Lower lobe of right lung (tissue), 2 donors: Measurements from ENCODE around the gene CDC16. TPM values are rescaled to one million over a fixed set of nuclear protein-coding genes. Genes with fewer than 3 reads are reported as not detected.

Experiments
- ATAC-seq, 2 donors: fragments of 200-7000 bp; cut with Tn5 transposase; one replicate each; pipeline ENCODE4 v1.9.1; 2020 to 2022; ENCODE audit warnings: mild to moderate bottlenecking in 2 of 2, moderate library complexity in 2 of 2
- DNase-seq: peaks from one replicate; pipeline ENCODE4 v3.0.0-alpha.2; 2020
- H3K27ac ChIP-seq: fragments of 200-600 bp; one replicate; pipeline ENCODE4 v1.8.0; 2022
- H3K27me3 ChIP-seq: fragments of 200-600 bp; one replicate; pipeline ENCODE4 v1.8.0; 2022; ENCODE audit warnings: low read depth
- H3K36me3 ChIP-seq: fragments of 200-600 bp; one replicate; pipeline ENCODE4 v1.8.0; 2022; ENCODE audit warnings: mild to moderate bottlenecking
- H3K4me1 ChIP-seq: fragments of 200-600 bp; one replicate; pipeline ENCODE4 v1.8.0; 2022
- H3K4me3 ChIP-seq: fragments of 200-600 bp; one replicate; pipeline ENCODE4 v1.8.0; 2022; ENCODE audit warnings: mild to moderate bottlenecking
- H3K9me3 ChIP-seq: fragments of 200-600 bp; one replicate; pipeline ENCODE4 v1.8.0; 2022
- CTCF ChIP-seq: fragments of 200-600 bp; IDR thresholded peaks from one replicate; pipeline ENCODE4 v1.8.0; 2022; ENCODE audit warnings: antibody characterized with exemption, mild to moderate bottlenecking
- intact Hi-C: fragments of 100-400 bp; cut with DNase I; formaldehyde crosslinking; loops from one replicate; pipeline ENCODE4 v1.11.0; 2022
- total RNA-seq: library from RNA; stranded (reverse); fragmentation: NEBNext Ultra II Directional; extraction: Animal tissue kit (Norgen Biotek cat#: 25700); gene quantifications from one replicate; pipeline ENCODE4 v1.2.1, GENCODE V29; 2021
- donor health status: DM: no; HTN: yes; CAD: no; lungs with severe emphysema.

CDC16 gene
- total RNA-seq, 1 donor from 2014 or later = 66.5 TPM

- no peaks in the 10 kb centered on the region for H3K27me3 ChIP-seq
- ATAC-seq (no peak), DNase-seq (no peak)
- intact Hi-C loops = no loop called here
- H3K4me3 ChIP-seq = no peak overlapping the region
- H3K36me3 ChIP-seq = peaks cover 79% of the 10 kb centered on the region
- TF ChIP-seq CTCF = no peak
- H3K4me1 ChIP-seq = no peaks in the 10 kb centered on the region
- H3K27ac ChIP-seq = no peak overlapping the region
- H3K9me3 ChIP-seq = no peaks in the 10 kb centered on the region
These were observed 65.1 kb downstream of the CDC16 start for GRCh38 chr13:114299604-114300305.

- no peak overlapping the region for H3K27ac ChIP-seq
- no peaks in the 10 kb centered on the region for H3K4me1 ChIP-seq
- H3K4me3 ChIP-seq = no peak overlapping the region
- no peak for TF ChIP-seq CTCF
- DNase-seq (no peak), ATAC-seq (no peak)
- peaks cover 67% of the 10 kb centered on the region for H3K36me3 ChIP-seq
- no peaks in the 10 kb centered on the region for H3K9me3 ChIP-seq
- intact Hi-C loops = no loop called here
- no peaks in the 10 kb centered on the region for H3K27me3 ChIP-seq
These were observed 69.1 kb downstream of the CDC16 start for GRCh38 chr13:114303700-114304327.

- Histone ChIP-seq H3K27me3 (no peaks in the 10 kb centered on the region), H3K27ac (no peak overlapping the region), H3K4me1 (no peaks in the 10 kb centered on the region), H3K4me3 (no peak overlapping the region), H3K36me3 (peaks cover 60% of the 10 kb centered on the region), H3K9me3 (no peaks in the 10 kb centered on the region)
- intact Hi-C loops = no loop called here
- DNase-seq (no peak), ATAC-seq (no peak)
- no peak for TF ChIP-seq CTCF
These were observed 69.8 kb downstream of the CDC16 start for GRCh38 chr13:114304346-114305034.

GRCh38 chr13:114309086-114309485 lies 74.4 kb downstream of the CDC16 start:
- no peak for TF ChIP-seq CTCF

GRCh38 chr13:114309806-114310410 lies 75.2 kb downstream of the CDC16 start:
- H3K4me3 ChIP-seq = no peak overlapping the region
- H3K9me3 ChIP-seq = no peaks in the 10 kb centered on the region
- no peak overlapping the region for H3K27ac ChIP-seq
- H3K27me3 ChIP-seq = no peaks in the 10 kb centered on the region
- ATAC-seq (no peak), DNase-seq (no peak)
- H3K4me1 ChIP-seq = peaks cover 11% of the 10 kb centered on the region
- peaks cover 14% of the 10 kb centered on the region for H3K36me3 ChIP-seq
- intact Hi-C loops = no loop called here
- TF ChIP-seq CTCF = no peak

More at GRCh38 chr13:114309086-114309485, 74.4 kb downstream of the CDC16 start:
- intact Hi-C loops = no loop called here
- H3K36me3 ChIP-seq = peaks cover 22% of the 10 kb centered on the region
- no peaks in the 10 kb centered on the region for H3K27me3 ChIP-seq
- DNase-seq (no peak), ATAC-seq (no peak)
- peaks cover 11% of the 10 kb centered on the region for H3K4me1 ChIP-seq
- no peak overlapping the region for H3K4me3 ChIP-seq
- no peak overlapping the region for H3K27ac ChIP-seq
- no peaks in the 10 kb centered on the region for H3K9me3 ChIP-seq
